HUES64 (cell line): ENCODE measurements around the gene LNX2.

Source experiments
- H3K27ac ChIP-seq: 2 replicates; pipeline ENCODE4 v1.7.0; 2013; ENCODE audit warnings: low read depth, low read length, inconsistent platforms
- H3K27me3 ChIP-seq: 2 replicates; pipeline ENCODE4 v1.6.1; 2013; ENCODE audit warnings: mild to moderate bottlenecking, low read length; ENCODE audit not compliant: insufficient read depth
- H3K36me3 ChIP-seq: 2 replicates; pipeline ENCODE4 v1.6.1; 2013; ENCODE audit warnings: mild to moderate bottlenecking, low read length; ENCODE audit not compliant: insufficient read depth
- H3K4me1 ChIP-seq: 2 replicates; pipeline ENCODE4 v1.6.1; 2013; ENCODE audit warnings: mild to moderate bottlenecking, low read length, moderate library complexity; ENCODE audit not compliant: insufficient read depth
- H3K4me3 ChIP-seq: 2 replicates; pipeline ENCODE4 v1.5.1; 2013; ENCODE audit warnings: mild to moderate bottlenecking, low read length, moderate library complexity
- H3K9ac ChIP-seq: 2 replicates; pipeline ENCODE4 v1.6.1; 2013; ENCODE audit warnings: mild to moderate bottlenecking, low read depth, low read length
- H3K9me3 ChIP-seq: 2 replicates; pipeline ENCODE4 v1.6.1; 2013; ENCODE audit warnings: low read depth, low read length; ENCODE audit not compliant: insufficient read depth
- WGBS: fragments of 150-250, 120-280 bp; methylation state at CpG from one replicate; pipeline ENCODE4 v1.1.7; 2013; ENCODE audit warnings: missing lambda C conversion rate; 5-methylcytosine and 5-hydroxymethylcytosine counted together

The LNX2 gene

DNA sequence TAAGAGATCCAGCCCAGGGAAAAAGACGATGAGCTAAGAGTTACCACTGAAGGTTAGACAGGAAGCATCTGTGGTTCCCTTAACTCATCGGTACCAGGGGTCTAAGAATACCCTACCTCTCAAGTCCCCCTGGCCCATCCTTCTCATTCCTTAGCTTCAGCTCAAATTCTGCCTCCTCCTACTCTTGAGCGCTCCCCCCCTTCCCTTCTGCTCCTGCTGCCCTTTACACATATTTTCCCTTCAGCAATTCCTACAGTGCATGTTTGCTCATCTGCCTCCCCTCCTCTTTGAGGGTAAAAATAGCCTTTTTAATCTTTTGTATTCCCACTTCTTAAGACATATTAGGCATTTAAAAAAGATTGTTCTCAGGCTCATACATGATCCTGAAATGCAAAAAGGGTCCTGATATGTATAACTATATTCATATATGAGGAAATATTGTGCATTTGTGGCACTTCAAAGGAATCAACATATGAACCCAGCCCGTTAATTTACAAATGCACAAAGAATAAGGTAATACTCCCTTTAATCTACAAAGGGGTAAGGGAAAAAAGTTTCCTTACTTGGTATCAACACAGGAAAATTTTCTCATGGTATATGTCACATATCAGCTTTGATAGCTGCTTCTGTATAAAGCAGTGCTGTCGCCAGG, 33.1 kb downstream of the LNX2 start:
- WGBS: 90% methylated on average over 4 of the region's 5 CpGs
- no peaks in the 10 kb centered on the region for H3K27me3 ChIP-seq
- H3K9me3 ChIP-seq: no peaks in the 10 kb centered on the region
- no peak overlapping the region for H3K9ac ChIP-seq
- H3K4me1 ChIP-seq: peaks cover 4% of the 10 kb centered on the region; the same call in 1 of the 2 replicates
- H3K27ac ChIP-seq: no peak overlapping the region
- H3K4me3 ChIP-seq: no peak overlapping the region
- no peaks in the 10 kb centered on the region for H3K36me3 ChIP-seq

- WGBS: 88% methylated on average over 2 of the region's 4 CpGs
- Histone ChIP-seq H3K9me3 (no peaks in the 10 kb centered on the region), H3K36me3 (no peaks in the 10 kb centered on the region; the same call in 1 of the 2 replicates), H3K9ac (no peak overlapping the region), H3K27ac (no peak overlapping the region), H3K27me3 (no peaks in the 10 kb centered on the region), H3K4me1 (peaks cover 4% of the 10 kb centered on the region; the same call in 1 of the 2 replicates), H3K4me3 (no peak overlapping the region)
Observed at GRCh38 chr13:27583645-27584044, 36.7 kb downstream of the LNX2 start.

DNA sequence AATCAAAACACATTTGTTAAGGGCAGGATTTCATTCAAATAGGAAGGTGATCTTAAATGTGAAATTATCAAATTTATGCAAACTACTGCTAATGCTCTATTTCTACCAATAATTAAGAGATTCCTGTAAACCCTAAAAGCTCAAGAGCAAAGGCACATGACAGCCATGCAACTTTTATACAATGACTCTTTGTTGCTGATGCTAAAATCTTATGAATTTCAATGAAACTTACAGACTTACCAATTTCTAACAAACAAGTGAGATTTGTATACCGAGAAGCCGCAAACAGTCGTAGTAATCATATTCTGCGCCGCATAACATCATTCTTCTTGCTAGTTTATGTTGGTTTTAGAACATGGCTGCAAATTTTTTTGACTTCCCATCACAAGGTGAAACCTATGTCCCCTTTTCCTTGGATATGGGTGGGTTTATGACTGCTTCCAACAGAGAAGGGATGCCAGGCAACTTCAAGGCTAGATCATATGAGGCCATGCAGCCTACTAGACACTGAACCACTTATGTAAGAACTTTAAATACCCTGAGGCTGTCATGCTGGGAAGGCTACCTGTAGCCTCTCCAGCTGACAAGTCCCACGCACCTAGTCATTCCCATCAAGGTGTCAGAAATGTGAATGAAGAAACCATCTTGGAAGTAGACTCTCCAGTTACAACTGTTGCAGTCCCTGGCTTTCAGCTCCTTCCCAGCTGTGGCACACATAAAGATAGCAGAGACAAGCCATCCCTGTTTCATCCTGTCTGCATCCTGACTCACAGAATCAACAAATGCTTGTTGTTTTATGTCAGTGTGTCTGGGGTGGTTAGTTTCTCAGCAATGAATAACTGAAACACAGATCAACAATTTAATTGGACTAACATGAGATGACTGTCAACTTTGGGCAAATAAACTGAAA, 42.0 kb downstream of the LNX2 start:
- H3K27me3 ChIP-seq: no peaks in the 10 kb centered on the region
- H3K9ac ChIP-seq: no peak overlapping the region
- no peak overlapping the region for H3K27ac ChIP-seq
- WGBS: 98% methylated on average over 6 of the region's 6 CpGs
- no peaks in the 10 kb centered on the region for H3K4me1 ChIP-seq
- no peaks in the 10 kb centered on the region for H3K9me3 ChIP-seq
- H3K4me3 ChIP-seq: no peak overlapping the region
- peaks cover 7% of the 10 kb centered on the region for H3K36me3 ChIP-seq

GRCh38 chr13:27574661-27575060, 45.7 kb downstream of the LNX2 start:
- H3K36me3 ChIP-seq: peaks cover 7% of the 10 kb centered on the region
- no peak overlapping the region for H3K4me3 ChIP-seq
- H3K27me3 ChIP-seq: no peaks in the 10 kb centered on the region
- 100% methylated on average over 1 of the region's 1 CpG for WGBS
- H3K9me3 ChIP-seq: no peaks in the 10 kb centered on the region
- no peaks in the 10 kb centered on the region for H3K4me1 ChIP-seq
- no peak overlapping the region for H3K9ac ChIP-seq
- H3K27ac ChIP-seq: no peak overlapping the region

DNA sequence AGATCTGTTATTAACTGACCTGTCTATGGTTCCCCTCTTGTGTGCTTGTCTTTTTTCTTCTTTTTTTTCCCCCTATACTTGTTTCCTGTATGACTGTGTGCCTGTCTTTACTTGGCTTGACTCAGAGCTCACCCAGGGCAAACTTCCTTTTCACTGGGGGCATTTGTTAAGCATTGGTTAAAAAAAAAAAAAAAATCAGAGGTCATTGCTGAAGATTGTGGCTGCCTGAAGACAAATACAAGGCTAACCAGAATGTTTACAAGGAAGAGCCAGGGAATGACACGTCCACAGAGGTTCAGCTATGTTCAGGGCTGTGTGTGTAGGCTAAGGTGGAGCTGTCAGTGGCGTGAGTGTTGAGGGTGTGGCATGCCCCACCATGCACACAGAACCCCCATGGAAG, 47.1 kb downstream of the LNX2 start:
- Histone ChIP-seq H3K4me3 (no peak overlapping the region), H3K27ac (no peak overlapping the region), H3K27me3 (no peaks in the 10 kb centered on the region), H3K9ac (no peak overlapping the region), H3K9me3 (no peaks in the 10 kb centered on the region), H3K4me1 (no peaks in the 10 kb centered on the region), H3K36me3 (peaks cover 18% of the 10 kb centered on the region)
- 88% methylated on average over 2 of the region's 2 CpGs for WGBS

DNA sequence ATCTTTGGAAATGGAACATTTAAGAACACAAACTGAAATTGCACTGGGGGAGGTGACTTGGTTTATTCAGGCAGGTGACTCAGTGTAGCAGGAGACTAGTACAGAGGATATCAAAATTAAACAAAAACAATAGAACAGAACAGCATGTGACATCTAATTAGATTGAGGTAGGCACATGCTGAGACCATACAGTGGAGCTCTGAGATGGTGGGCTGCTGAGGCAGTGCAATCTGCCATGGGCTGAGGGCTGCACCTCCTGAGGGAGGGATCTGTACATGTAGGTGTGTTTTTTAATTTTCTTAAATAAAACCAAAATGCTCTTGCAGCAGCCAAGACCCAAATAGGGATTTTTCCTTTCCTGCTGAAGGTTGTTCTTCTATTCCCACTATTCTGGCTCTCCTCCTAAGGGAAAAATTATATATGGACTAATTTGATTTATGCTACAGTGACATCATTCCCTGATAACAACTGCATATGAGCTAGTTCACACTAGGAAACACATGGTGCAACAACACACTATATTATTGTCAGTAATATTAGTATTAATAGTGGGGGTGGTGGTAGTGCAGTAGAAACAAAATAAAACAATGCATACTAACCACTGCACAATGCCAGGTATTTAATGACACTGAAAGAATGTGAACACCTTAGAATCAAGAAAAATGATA, 48.0 kb downstream of the LNX2 start:
- no peaks in the 10 kb centered on the region for H3K27me3 ChIP-seq
- no peak overlapping the region for H3K27ac ChIP-seq
- peaks cover 24% of the 10 kb centered on the region for H3K36me3 ChIP-seq
- H3K4me3 ChIP-seq: no peak overlapping the region
- no peaks in the 10 kb centered on the region for H3K4me1 ChIP-seq
- H3K9me3 ChIP-seq: no peaks in the 10 kb centered on the region
- no peak overlapping the region for H3K9ac ChIP-seq

- H3K36me3 ChIP-seq: peaks cover 39% of the 10 kb centered on the region
- no peak overlapping the region for H3K27ac ChIP-seq
- no peaks in the 10 kb centered on the region for H3K9me3 ChIP-seq
- H3K9ac ChIP-seq: no peak overlapping the region
- WGBS: no CpG with 5 or more reads among the region's 1 CpG
- no peak overlapping the region for H3K4me3 ChIP-seq
- no peaks in the 10 kb centered on the region for H3K27me3 ChIP-seq
- no peaks in the 10 kb centered on the region for H3K4me1 ChIP-seq
Observed at GRCh38 chr13:27570906-27571305, 49.4 kb downstream of the LNX2 start.

DNA sequence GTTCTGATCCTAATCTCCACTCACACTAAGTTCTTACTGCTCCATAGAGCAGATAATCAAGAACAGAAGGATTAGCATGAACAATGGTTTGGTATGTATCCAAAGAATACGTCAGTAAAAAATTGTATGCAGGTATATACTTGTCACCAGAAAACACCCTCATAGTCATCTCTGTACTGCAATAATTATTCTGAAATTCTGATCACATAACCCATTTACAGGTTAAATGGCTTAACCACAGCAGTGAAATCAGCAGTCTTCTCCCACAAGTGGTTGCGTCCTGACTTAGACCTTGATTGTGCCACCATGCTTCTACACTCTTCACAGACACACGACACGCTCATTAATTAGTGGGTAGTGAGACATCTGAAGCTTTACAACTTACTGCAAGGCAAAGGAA, 50.9 kb downstream of the LNX2 start:
- 96% methylated on average over 2 of the region's 4 CpGs for WGBS

DNA sequence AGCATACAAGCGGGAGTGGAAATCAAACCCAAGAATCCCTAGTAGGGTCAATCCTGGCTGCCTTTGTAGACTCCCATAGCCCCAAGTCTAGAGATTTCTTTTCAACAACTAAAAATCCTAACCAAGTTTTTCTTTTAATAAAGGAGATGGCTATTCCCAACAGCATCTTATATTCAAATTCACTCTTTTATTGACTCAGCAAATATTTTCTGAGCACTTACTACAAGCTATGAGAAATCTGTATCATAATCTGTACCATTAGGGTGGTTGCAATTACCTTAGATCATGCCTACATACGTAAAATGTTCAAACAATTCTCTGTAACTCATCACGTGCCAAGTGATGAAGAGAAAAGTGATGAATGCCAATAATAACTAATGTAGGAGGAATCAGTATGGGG, 54.5 kb downstream of the LNX2 start:
- WGBS: 98% methylated on average over 3 of the region's 3 CpGs
- H3K4me3 ChIP-seq: no peak overlapping the region
- H3K36me3 ChIP-seq: peaks cover 84% of the 10 kb centered on the region
- H3K9me3 ChIP-seq: no peaks in the 10 kb centered on the region
- H3K4me1 ChIP-seq: no peaks in the 10 kb centered on the region
- H3K9ac ChIP-seq: no peak overlapping the region
- no peak overlapping the region for H3K27ac ChIP-seq
- H3K27me3 ChIP-seq: no peaks in the 10 kb centered on the region

More for the DNA sequence above, 50.9 kb downstream of the LNX2 start:
- H3K4me3 ChIP-seq: no peak overlapping the region
- H3K4me1 ChIP-seq: no peaks in the 10 kb centered on the region
- H3K27me3 ChIP-seq: no peaks in the 10 kb centered on the region
- H3K9me3 ChIP-seq: no peaks in the 10 kb centered on the region
- H3K27ac ChIP-seq: no peak overlapping the region
- peaks cover 51% of the 10 kb centered on the region for H3K36me3 ChIP-seq
- H3K9ac ChIP-seq: no peak overlapping the region

DNA sequence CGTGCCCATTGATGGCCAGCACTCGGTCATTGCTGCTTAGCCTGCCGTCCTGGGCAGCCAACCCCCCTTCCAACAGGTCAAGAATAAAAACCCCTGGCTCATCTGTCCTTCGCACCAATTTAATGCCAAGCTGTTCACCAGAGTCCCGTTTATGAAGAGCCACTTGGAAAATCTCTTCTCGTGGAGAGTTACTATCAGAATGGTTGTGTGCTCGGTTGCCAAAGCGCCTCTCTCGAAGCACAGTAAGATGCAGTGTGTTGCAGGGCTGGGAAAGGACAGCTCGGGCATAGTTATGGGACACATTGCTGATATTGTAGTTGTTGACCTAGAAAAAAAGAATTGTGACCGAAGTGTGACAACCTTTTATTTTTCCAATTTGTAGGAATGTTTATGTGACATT, 57.9 kb downstream of the LNX2 start:
- Histone ChIP-seq H3K36me3 (peaks cover 79% of the 10 kb centered on the region), H3K9me3 (no peaks in the 10 kb centered on the region), H3K4me3 (no peak overlapping the region), H3K4me1 (no peaks in the 10 kb centered on the region), H3K27me3 (no peaks in the 10 kb centered on the region), H3K27ac (no peak overlapping the region), H3K9ac (no peak overlapping the region)
- 94% methylated on average over 11 of the region's 11 CpGs for WGBS

- 100% methylated on average over 1 of the region's 2 CpGs for WGBS
- no peak overlapping the region for H3K9ac ChIP-seq
- no peaks in the 10 kb centered on the region for H3K27me3 ChIP-seq
- no peak overlapping the region for H3K27ac ChIP-seq
- H3K36me3 ChIP-seq: peaks cover 73% of the 10 kb centered on the region
- no peaks in the 10 kb centered on the region for H3K4me1 ChIP-seq
- H3K9me3 ChIP-seq: peaks cover 4% of the 10 kb centered on the region; the same call in 1 of the 2 replicates
- no peak overlapping the region for H3K4me3 ChIP-seq
Observed at GRCh38 chr13:27559719-27560118, 60.6 kb downstream of the LNX2 start.
